Gastrocnemius medialis (tissue), 4 donors: Measurements from ENCODE around the gene MSANTD1.

Experiments used
- POLR2A ChIP-seq, 2 donors: fragments of 450-650 bp; IDR thresholded peaks; one replicate each; pipeline ENCODE4 v1.6.1; 2017; ENCODE audit warnings: antibody characterized with exemption in 2 of 2, mild to moderate bottlenecking in 2 of 2, moderate library complexity in 2 of 2
- TF ChIP-seq, protein P1 (sequence below), 5 experiments: fragments of 450-650 bp in 3 of 5; fragments of 200-600 bp in 2 of 5; sonication (generic) in 2 of 5; IDR thresholded peaks in 4 of 5; conservative IDR thresholded peaks in 1 of 5; 1 replicate in 4 of 5; 2 replicates in 1 of 5; pipeline ENCODE4 v1.5.1; 2016 to 2019; ENCODE audit warnings: antibody characterized with exemption in 5 of 5, mild to moderate bottlenecking in 3 of 5, moderate library complexity in 3 of 5

DNA sequence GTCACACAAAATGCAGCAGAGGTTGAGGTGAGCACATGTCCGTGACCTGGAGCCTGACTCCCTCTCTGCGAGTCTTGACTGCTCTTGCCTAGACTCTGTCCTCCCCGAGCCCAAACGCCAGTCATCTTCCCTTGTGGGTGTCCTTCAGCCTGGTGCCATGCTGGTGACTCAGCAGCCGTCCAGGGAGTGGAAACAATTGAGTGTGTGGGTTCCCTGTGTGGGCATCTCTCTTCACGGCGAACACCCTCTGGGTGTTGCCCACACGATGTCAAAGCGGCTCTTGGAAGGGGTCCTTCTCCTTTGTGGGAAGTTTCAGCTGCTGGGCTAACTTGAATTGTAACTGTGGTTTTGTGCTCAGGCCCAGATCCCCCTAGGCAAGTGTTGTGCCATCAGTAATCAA lies 17.5 kb upstream of the MSANTD1 start:
- TF ChIP-seq, protein P1, sequence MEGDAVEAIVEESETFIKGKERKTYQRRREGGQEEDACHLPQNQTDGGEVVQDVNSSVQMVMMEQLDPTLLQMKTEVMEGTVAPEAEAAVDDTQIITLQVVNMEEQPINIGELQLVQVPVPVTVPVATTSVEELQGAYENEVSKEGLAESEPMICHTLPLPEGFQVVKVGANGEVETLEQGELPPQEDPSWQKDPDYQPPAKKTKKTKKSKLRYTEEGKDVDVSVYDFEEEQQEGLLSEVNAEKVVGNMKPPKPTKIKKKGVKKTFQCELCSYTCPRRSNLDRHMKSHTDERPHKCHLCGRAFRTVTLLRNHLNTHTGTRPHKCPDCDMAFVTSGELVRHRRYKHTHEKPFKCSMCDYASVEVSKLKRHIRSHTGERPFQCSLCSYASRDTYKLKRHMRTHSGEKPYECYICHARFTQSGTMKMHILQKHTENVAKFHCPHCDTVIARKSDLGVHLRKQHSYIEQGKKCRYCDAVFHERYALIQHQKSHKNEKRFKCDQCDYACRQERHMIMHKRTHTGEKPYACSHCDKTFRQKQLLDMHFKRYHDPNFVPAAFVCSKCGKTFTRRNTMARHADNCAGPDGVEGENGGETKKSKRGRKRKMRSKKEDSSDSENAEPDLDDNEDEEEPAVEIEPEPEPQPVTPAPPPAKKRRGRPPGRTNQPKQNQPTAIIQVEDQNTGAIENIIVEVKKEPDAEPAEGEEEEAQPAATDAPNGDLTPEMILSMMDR (IDR thresholded peaks at IDR 0.05 in 4 of 5, conservative IDR thresholded peaks at IDR 0.05 in 1 of 5) = no peak
- no peak for TF ChIP-seq POLR2A (IDR thresholded peaks at IDR 0.05)
